GM15510 (cell line): Measurements from ENCODE around the gene CACNA1H.

Experiments
- POLR2A ChIP-seq: IDR thresholded peaks from 3 replicates; pipeline ENCODE4 v1.6.1; 2011; ENCODE audit warnings: borderline replicate concordance; ENCODE audit not compliant: insufficient read length; ENCODE audit errors: extremely low read depth

CACNA1H gene

DNA sequence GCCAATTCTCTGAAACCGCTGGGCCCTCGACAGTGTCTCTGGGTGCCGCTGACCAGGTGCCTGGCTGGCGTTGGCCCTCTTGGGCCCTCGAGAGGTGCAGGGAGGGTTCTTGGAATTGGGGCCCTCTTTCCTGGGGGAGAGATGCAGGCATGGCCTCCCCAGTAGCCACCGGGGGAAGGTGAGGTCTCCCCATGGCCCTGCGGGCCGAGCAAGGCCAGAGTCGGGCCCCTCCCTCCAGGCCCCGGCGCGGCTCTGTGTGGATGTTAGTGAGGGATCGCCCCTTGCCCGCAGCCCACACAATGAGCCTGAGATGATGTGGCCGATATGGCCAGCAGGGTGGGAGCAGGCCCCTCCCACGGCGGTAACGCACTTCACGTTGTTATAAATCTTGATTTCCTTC lies 33.8 kb upstream of the CACNA1H start:
- TF ChIP-seq POLR2A = no peak

DNA sequence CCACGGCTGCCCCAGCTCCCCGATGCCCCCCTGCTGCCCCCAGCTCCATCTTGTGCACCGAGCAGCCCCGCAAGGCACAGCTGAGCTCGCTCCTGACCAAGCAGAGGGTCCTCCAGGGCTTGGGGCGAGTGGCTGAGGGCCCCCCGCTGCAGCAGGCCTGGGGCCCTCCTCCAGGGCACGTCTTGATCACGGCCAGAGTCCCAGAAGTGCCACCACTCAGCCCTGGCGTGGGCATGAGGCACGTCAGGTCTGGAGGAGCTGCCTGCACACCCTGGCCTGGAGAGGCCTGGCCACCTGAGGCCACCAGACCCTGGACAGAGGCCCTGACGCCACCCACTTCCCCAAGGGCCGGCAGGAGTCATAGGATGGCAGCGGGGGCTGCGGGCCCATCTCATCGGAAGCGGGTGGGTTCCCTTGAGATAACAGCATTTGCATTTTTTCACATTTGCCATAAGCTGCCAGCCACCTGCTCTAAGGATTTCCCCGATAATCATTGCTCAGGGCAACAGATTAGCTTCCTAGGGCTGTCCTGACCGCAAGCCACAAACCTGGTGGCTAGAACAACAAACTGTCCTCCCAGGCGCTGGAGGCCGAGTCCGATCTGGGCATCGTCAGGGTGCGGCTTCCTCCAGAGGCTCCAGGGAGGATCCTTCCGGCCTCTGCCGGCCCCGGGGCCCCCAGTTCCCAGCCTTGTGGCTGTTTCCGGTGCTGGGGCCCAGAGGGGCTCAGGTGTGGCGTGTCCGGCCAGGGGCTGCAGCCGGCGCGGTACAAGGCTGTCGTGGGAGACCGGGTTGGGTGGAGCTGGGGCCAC lies 32.9 kb upstream of the CACNA1H start:
- no peak for TF ChIP-seq POLR2A

- TF ChIP-seq POLR2A = no peak
Observed at GRCh38 chr16:1120577-1120941, 32.3 kb upstream of the CACNA1H start.

DNA sequence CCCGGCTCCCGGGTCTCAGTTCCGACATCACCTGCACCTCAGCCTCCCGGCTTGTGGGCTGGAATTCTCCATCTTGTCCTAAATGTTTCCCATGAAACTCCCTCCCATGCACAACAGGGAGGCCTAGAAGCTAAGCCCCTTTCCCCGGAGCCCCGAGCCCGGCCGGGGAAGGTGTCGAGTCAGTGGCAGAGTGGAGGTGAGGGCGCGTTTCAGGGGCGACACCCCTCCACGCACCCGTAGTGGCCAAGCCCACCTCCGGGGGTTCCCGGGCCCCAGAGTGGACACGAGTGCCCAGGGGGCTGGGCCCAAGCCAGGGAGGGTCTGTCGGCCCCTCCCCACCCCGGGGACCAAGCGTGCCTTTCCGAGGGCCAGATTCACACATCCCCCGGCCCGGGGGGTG lies 31.9 kb upstream of the CACNA1H start:
- no peak for TF ChIP-seq POLR2A

- no peak for TF ChIP-seq POLR2A
Observed at GRCh38 chr16:1121601-1122397, 31.1 kb upstream of the CACNA1H start.

GRCh38 chr16:1122398-1122765 lies 30.5 kb upstream of the CACNA1H start:
- no peak for TF ChIP-seq POLR2A

- no peak for TF ChIP-seq POLR2A
Observed at GRCh38 chr16:1123525-1124230, 29.2 kb upstream of the CACNA1H start.

- TF ChIP-seq POLR2A = no peak
Observed at GRCh38 chr16:1124291-1124690, 28.6 kb upstream of the CACNA1H start.

DNA sequence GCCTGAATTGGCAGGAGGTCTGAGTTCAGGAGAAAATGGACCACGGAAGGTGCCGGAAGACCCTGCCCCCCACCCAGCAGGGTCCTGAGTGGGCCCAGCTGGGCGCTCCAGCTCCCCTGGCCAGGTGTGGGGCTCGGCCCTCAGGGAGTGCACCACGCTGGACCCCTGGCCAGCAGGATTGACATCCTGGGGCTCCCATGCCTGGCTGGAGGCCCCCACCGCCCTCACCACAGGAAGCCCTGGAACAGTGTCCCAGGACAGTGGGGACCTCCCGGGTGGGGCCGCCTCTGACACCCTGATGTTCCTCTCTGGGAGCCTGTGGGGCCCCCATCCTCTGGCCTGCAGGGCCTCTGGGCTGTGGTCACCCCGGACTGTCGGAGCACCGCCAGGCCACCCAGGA lies 28.1 kb upstream of the CACNA1H start:
- TF ChIP-seq POLR2A = no peak

- no peak for TF ChIP-seq POLR2A
Observed at GRCh38 chr16:1125471-1125870, 27.4 kb upstream of the CACNA1H start.

GRCh38 chr16:1126044-1126443 lies 26.9 kb upstream of the CACNA1H start:
- TF ChIP-seq POLR2A = no peak

DNA sequence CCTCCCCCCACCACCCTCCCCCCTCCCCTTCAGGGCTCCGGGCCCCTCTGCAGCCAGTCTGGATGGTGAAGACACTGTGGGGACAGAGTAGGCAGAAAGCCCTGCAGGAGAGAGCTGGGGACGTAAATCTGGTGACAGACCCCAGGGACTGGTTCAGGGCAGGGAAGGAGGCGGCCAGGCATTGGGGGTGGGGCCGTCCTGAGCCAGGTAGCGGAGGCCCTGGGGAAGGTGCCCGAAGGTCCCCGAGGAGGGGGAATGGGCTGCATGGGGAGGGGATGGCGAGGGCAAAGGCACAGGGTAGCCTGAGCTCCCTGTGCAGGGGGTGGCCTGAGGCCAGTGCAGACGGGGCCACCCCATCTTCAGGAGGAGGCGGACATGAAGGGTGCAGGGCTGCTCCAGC lies 26.3 kb upstream of the CACNA1H start:
- no peak for TF ChIP-seq POLR2A

DNA sequence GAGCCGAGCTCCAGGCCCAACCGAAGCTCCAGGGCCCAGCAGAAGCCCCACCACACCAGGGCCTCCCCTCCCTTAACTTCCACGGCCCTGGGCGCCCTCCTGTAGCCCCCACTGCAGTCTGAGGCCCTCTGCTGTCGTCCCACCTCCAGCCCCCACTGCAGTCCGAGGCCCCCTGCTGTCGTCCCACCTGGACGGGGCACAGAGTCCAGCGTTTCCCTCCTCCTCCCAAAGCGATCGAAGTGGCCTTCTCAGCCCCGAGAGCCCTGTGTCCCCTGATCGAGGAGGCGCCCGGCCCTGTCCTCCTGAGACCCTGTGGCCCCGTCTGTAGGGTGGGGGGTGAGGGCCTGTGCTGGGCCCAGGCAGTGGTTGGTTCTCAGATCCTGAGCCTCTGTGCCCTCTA lies 25.8 kb upstream of the CACNA1H start:
- TF ChIP-seq POLR2A = no peak

DNA sequence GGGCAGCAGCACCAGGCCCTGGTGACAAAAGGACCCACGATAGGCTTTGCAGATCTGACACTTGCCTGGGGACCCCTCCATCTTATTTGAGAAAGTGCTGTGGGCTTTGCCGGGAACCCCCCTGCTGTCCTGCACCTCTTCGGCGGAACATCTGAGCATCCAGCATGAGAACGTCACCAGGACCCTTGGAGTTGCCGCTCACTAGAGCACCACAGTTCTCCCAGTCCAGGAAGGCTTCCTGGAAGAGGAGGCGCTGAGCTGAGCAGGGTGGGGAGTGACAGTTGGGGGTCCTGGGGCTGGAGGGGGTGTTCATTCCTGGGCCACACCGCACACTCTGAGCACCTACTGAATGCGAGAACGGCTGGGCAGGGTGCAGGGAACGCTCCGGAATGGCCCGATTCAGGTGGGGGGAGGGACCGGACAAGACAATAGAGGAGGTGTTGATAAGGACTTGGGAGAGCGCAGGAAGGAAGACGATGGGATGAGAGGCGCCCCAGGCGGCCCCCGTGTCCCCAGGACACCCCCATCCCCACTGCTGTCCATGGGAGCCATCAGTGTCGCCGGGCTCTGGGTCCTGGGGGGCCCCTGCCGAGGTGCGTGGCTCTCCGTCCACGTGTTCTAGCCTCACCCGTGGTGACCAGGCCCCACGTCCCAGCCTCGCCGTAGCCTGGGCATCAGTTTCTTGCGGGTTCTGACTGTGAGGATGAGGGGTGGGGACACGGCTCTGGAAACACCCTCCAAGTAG lies 24.8 kb upstream of the CACNA1H start:
- TF ChIP-seq POLR2A = no peak
